Hypothalamus (tissue), 51 donors: ENCODE results near the gene RTCA.
"Not testable (repeated sequence)": the region's sequence is repeated elsewhere in the genome, so short reads cannot be mapped to it uniquely, and the experiment has no call there.

Source experiments
- DNase-seq, 51 donors: peaks; one replicate each; lab custom pipeline; 2025; lab: John Stamatoyannopoulos, UW

RTCA gene

DNA sequence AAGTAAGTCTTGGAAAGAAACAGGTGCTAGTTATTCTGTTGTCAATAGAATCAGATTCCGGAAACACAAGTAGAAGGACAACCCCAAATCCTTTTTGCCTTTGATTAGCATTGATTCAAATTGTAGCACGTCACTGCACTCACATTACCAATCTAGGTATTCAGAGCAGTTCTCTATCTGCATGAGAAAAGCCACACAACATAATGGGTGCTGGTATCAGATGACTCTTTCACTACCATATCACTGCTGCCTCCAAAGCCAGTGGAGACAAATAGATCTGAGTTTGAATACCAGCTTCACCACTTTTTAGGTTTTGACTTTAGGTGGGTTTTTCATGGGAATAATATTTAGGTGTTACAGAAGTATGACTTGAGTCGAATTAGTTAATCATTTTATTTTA, 38.9 kb downstream of the RTCA start:
- DNase-seq = no peak

DNA sequence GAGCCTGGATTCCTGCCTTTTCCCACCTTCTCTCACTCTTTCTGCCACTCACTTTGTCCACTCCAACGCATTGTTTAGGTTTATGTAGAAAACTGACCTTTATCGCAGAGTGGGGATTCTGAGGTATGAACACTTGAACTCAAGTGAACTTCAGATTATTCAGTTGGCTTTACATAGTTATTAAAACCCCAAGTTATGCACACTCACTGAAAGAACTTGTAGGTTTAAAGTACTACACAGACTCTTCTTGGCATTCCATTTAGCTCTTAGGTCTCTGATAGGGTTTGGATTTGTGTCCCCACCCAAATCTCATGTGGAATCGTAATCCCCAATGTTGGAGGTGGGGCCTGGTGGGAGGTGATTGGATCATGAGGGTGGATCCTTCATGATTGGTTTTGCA, 39.9 kb downstream of the RTCA start:
- no peak for DNase-seq

DNA sequence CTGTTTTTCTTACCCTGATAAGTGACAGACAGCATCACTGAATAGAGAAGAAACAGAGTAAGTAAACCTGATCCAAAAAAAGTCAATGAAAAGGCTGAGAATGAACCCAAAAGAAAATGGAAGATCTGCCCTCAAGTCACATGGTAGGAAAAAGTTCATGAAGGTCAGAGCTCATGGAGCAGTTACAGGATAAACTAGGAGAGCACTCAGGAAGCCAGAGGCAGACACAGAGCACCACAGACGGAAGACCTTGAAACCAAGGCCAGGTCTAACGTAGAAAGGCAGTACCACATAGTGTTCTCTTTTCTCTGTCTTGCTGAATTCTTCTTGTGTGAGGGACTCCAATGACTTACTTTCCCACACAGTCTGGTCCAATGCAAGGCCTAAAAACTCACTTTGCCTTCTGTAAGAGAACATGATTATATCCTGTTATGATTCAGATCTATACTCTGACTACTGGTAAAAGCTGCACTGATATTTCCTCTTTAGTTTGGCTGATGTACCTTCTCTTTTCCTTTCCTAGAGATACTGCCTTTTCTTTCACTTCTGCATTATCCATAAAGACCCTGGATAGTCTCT, 40.8 kb downstream of the RTCA start:
- DNase-seq = no peak

DNA sequence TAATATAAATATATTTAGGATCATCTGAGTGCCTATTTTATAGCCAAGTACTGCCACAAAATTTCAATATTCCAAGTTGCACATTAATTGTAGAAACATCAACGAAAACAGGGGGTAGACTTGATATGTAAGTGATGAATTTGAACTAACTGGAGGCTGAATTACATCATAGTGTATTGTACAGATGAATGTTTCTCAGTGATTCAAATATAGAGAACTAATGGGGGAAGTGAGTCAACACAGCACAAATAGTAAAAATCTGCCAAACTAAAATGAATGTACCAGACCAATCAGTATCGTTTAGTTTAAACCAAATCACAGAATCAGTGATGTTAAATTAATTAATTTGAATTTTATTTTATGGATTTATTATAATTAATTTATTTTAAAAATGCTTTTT, 42.8 kb downstream of the RTCA start:
- DNase-seq = no peak

DNA sequence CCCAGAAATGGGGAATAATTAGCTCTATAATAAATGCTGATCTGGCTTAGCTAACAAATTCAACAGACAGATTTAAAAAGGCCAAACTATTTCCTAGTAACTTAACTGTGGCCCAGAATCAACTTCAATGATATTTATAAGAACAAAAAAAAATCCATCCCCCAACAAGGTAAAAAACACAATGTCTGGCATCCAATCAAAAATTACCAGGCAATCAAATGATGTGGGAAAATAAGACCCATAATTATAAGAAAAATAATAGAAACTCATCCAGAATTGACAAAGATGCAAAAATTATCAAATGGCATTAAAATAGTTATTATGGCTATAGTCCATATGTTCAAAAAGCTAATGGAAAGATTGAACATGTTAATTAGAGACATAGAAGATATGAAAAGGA, 43.8 kb downstream of the RTCA start:
- DNase-seq = no peak

DNA sequence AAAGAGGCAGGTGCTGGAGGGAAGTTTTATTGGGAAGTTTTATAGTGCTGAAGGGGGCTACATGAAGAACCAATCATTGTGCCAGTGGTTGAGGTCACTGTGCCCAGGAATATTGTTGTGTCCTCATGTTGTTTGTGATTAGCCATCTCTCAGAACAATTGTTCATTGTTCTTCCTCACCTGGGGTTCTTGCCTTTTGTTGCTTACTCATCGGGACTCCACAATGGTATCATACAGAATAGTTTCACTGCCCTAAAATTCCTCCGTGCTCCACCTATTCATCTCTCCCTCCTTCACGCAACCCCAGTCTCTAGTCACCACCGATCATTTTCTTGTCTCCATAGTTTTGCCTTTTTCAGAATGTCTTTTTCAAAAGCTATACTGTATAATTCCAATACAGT, 47.4 kb downstream of the RTCA start:
- no peak for DNase-seq

DNA sequence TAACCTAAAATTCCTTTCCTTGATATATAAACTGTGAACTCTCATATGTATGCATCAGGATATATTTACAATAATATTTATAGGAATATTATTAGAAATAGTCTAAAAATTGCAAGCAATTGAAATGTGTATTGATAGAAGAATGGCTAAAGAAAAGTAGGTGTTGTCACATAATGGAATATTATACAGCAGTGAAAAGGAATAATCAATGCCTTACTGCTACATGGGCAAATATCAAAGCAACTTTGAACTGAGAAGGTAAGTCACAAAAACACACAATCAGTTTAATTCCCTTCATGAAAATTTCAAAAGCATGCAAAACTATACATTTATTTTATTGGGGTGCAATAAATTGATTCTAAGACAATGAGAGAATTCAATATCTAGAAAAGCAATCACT, 50.6 kb downstream of the RTCA start:
- DNase-seq = no peak

DNA sequence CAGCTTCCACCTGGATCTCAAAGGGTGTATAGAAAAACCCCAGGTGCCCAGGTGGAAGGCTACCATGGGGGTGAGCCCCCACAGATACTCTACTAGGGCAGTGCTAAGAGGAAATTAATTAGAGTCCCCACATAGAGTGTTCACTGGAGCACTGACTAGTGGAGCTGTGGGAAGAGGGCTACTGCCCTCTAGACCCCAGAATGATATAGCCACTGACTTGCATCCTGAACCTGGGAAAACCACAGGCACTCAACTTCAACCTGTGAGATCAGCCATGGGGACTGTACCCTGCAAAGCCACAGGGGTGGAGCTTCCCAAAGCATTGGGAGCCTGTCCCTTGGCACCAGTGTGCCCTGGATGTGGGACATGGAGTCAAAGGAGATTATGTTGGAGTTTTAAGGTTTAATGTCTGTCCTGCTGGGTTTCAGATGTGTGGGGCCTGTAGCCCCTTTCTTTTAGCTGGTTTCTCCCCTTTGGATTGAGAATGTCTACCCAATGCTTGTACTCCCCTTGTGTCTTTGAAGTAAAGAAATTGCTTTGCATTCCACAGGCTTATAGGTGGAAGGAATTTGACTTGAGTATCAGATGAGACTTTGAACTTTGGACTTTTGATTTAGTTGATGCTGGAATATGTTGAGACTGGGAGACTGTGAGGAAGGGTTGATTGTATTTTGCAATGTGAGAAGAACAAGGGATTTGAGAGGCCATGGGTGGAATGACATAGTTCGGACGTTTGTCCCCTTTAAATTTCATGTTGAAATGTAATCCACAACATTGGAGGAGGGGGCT, 54.5 kb downstream of the RTCA start:
- no peak for DNase-seq

DNA sequence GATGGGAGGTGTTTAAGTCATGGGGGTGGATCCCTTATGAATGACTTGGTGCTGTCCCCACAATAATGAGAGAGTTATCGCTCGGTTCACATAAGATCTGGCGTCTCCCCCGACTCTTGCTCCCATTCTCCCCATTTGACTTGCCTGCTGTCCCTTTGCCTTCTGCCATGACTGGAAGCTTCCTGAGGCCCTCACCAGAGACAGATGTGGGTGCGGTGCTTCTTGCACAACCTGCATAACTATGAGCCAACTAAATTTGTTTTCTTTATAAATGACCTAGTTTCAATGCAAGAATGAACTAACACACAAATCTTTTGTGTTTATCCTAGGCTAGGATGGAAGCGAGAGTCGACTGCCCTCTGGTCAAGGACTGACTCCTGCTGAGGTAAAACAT, 55.1 kb downstream of the RTCA start:
- DNase-seq = no peak

DNA sequence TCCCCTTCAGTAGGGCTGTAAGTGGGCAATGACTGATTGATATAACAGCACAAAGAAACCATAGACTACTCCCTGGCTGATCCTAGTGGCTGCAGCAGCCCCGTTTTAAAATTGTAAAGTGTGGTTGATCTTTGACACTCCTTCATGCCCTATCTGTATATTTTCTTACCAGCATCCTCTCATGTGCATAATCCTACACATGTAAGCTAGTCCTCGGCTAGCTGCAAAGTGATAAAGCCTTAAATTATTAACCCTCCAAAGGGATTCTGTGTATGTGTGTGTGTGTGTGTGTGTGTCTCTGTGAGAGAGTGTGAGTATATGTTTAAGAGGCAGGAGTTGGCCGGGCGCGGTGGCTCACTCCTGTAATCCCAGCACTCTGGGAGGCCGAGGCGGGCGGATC, 55.5 kb downstream of the RTCA start:
- DNase-seq = no peak

DNA sequence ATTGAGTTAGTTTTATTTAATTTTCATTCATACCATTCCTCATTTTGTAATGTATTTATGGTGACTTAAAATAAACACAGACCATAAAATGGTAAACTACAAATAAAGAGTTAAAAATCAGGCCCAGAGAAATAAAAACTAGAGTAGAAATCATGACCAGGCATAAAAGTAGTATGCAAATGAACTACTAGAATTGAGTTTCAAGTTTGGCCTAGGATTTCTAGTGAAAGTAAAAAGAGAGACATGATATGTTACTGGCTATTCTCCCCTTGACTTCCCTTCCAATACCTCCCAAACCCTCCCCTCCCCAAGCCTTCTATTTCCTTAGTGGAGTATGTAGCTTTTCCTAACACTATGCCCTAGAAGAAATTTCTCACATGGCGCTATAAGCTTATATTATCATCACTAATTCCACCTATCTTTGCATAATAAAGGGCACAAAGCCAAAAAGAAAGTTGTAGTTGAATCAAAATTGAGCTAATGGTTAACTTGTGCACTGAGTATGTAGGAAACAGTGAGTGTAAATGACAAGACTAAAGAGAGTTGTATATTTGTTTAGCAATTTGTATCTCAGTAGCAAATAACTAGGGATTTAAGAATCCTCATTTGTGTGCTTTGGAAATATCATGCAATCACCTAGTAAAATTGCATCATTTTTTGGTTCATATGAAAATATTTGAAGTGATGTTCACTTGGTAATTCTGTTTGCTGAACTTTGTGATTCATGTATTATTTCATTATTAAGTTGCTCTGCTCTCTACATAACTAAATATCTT, 56.6 kb downstream of the RTCA start:
- DNase-seq = no peak

DNA sequence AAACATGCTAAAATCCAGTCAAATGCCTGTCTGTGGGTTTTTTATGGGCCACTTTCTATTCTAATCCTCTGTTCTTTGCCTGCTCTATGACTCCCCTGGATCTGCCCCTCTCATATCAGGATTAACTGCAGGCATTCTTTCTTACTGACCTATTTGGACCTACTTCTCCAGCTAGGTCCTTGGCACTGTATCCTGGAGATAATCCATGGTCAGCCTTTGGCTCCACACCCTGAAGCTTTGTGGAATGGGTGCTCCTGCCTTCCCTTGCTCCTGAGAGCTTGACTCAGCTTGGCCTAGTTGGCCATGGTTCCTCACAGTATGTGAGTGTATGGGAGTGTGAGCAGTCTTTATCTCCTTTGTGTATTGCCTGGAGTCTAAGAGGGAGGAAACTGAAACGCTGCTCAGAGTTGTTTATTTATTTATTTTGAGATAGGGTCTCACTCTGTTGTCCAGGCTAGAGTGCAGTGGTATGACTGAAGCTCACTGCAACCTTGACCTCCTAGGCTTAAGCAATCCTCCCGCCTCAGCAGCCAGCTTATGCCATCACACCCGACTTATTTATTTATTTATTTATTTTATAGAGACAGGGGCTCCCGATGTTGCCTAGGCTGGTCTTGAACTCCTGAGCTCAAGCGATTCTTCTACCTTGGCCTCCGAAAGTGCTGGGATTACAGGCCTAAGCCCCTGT, 57.5 kb downstream of the RTCA start:
- peak in 1 of 51 donors; percentile 2 for DNase-seq

DNA sequence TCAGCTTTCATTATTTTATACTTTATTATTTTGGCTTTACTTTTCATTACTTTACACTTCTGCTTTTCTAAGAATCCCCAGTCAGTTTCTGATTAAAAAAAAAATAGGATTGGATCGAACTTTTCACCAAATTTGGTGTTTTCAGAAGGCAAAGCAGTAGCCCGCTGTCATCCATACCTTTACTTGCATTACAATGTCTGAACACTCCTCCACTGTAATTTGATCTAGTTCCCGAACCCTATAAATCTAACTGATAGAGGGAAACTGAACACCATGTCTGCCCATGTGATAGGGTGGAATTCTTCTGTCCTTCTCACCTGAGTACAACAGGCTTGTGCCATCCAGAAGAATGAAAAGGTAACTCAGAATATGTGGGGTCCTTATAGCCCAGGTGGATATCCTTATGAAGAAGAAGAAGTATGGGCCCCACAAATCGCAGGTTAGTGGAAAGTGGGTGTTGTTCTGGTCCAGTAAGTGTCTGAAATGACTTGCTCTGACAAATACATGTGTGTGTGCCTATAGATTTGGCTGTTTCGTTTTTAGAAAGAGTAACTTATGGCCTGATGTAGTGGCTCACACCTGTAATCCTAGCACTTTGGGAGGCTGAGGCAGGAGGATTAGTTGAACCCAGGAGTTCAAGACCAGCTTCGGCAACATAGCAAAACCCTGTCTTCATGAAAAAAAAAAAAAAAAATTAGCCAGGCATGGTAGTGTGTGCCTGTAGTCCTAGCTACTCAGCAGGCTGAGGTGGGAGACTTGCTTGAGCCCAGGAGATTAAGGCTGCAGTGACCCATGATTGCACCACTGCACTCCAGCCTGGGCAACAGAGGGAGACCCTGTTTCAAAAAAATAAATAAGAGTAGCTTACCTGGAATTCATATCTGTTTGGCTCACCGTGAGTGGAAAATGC, 59.7 kb downstream of the RTCA start:
- no peak for DNase-seq

DNA sequence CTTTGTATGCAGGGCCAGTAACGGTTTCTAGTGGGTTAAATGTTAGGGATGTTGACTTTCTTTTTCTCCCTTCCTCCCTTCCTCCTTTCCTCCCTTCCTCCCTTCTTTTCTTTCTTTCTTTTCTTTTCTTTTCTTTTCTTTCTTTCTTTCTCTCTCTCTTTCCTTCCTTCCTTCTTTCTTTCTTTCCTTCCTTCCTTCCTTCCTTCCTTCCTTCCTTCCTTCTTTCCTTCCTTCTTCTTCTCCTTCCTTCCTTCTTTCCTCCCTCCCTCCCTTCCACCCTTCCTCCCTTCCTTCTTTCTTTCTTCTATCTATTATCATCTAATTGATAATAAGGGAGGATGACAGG, 60.3 kb downstream of the RTCA start:
- not testable (repeated sequence) for DNase-seq

DNA sequence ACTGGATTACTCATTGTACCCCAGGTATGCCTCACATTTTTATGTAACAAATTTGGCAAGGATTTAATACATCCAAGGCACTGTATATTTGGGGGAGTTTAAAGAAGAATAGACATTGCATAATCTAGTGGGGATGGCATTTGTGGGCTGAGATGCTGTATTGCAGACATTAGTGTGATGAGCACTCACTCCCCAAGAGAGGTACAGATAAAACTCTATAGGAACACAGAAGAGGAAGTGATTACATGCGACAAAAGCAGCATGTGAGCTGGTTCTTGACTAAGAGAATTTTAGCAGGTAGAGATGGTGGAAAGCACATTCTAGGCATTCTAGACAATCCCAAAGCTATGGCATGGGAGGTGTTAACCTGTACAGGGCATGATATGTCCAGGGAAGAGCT, 62.1 kb downstream of the RTCA start:
- DNase-seq = no peak

DNA sequence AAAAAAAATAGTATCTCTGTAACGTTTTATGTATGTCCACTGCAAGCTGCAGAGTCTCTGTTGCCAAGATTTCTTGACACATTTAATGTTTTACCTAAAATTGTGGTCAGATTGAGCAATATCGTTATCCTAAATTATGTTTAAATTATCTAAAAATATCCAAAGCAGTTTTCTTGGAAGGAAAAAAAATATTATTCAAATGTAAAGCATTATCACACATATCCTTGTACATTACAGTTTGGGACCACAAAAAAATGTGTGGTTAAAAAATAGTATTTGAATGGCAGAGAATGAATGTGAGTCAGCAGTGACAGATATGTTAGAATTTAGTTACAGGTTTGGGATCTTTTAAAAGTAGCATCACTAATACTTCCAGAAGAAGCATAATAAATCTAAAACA, 65.1 kb downstream of the RTCA start:
- DNase-seq = not testable (repeated sequence)

DNA sequence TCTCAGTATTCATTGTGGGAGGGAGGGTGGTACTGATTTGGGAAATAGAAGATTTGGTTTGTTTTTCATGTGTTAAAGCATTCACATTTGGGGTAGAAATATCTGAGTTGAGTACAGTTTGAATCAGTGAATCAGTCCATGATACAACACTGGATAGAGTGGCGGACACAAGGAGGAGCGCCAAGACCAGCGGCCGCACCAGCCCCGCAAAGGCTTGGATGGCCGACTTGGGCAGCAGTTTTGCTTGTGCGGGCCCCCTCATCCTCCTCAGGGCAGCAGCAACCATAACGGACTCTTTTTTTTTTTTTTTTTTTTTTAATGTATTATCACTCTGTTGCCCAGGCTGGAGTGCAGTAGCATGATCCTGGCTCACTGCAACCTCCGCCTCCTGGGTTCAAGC, 66.3 kb downstream of the RTCA start:
- no peak for DNase-seq

DNA sequence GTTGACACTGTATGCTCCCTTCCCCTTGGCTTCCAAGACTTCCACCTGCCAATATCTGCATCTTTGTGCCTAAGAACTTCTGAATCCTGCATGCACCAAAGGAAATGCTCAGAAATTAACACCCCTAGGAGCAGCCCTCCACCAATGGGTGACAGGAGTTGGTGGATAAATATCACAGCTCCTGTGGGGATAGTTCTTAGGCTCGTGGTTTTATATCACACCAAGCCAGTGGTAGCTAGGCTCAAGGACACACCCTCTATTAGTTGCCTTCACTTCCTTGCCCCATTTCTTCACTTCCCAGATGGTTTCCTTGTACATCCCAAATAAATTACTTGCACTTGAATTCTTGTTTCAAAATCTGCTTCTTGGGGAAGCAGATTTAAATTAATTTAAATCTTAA, 69.4 kb downstream of the RTCA start:
- DNase-seq = no peak

DNA sequence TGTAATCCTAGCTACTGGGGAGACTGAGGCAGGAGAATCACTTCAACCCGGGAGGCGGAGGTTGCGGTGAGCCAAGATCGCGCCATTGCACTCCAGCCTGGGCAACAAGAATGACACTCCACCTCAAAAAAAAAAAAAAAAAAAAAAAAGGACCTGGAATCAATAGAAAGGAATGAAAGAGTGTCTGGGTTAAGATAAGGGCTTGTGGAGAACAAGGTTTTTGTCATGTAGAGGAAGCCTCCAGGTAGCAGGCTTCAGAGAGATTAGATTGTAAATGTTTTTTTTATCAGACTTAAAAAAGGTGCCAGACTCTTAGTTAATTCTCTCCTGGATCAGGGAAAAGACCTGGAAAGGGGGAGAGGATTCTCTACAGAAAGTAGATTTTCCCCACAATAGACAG, 71.9 kb downstream of the RTCA start:
- not testable (repeated sequence) for DNase-seq

DNA sequence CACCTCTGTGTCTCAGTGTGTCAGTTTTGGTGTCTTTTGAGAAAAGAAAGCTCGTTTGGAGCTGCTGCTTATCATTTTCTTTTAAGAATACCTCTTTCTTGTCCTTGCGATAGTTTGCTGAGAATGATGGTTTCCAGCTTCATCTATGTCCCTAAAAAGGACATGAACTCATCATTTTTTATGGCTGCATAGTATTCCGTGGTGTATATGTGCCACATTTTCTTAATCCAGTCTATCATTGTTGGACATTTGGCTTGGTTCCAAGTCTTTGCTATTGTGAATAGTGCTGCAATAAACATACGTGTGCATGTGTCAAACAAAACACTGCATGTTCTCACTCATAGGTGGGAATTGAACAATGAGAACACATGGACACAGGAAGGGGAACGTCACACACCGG, 73.7 kb downstream of the RTCA start:
- DNase-seq = not testable (repeated sequence)
